ENCODE data around the gene CRYBG2.
"Not testable (repeated sequence)": the region's sequence is repeated elsewhere in the genome, so short reads cannot be mapped to it uniquely, and the experiment has no call there.

Gene CRYBG2

DNA sequence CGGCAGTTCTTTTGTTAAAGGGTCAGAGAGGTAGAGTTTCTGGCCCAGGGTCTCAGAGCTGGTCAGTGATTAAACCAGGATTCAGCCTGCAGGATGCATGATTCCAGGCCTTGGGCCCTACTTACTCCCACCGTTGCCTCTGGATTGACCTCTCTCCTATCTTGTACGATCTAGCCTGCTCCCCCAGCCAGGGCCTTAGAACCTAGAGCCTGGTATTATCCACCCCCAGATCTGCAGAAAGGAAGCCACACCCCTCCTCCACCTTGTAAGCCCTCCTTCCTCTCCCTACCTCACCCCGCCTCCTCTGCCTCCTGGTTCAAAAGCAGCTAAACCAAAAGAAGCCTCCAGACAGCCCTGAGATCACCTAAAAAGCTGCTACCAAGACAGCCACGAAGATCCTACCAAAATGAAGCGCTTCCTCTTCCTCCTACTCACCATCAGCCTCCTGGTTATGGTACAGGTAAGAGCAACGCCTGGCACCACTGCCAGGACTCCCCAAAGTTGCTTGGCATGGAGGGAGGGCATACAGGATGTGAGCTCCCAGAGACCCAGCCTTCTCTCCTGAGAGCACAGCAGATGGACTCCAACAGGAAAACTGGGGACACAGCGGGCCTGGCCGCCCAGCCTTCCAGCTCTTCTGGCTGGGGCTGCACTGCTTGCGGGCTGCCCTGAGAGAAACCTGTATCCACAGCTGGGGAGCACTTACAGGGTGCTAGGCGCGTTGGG is 36.2 kb downstream of the CRYBG2 start, which contains the start of gene CD52:
Gene CD52 (plus strand): TSS at position 347 of the 726 bp plus-strand sequence. CDS start 60 bp downstream, at position 407.
- DNase-seq = no peak

DNA sequence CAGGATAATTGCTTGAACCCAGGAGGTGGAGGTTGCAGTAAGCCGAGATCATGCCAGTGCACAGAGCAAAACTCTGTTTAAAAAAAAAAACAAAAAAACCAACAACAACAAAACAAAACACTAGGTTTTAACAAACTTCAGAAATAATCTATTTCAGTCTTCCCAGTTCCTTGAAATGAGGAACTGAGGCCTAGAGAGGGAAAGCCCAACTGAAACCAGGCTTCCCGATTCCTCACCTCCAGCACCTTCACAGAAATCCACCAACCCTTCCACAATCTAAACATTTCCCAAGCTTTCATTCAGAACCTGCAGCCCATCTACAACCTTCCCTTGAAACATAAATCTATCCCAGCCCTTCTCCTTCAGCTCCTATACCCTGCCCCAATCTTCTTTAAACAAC is 36.8 kb downstream of the CRYBG2 start:
- DNase-seq = no peak

DNA sequence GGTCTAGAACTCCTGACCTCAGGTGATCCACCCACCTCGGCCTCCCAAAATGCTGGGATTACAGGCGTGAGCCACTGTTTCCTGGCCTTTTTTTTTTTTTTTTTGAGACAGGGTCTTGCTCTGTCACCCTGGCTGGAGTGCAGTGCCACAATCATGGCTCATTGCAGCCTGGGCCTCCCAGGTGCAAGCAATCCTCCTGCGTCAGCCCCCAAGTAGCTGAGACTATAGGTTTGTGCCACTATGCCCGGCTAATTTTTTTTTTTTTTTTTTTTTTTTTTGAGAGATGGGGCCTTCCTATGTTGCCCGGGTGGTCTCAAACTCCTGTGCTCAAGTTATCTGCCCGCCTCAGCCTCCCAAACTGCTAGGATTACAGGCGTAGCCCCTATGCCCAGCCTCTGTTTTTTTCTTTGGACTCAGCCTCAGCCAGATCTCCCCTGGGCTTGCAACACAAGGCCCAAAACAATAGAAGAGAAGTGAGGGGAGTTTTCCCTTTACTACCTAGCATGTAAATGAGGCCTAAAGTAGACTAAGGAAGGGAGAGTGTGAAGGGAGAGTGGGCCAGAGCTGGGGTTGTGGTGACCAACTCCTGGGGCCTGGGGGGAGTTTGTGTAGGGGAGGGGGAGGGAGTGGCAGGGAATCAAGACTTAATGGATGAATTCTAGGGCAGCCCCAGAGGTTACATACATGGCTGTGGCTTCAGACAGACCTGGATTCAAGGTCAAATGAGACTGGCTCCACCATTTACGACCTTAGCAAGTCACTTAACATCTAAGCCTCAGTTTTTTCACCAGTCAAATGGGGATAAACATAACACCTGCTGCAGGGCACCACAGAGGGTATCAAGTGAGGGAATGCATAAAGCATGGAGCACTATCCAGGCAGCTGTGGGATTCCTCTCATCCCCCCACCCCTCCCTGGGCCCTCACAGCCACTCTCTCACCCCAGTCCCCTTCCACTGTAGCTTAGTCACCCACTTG is 37.8 kb downstream of the CRYBG2 start:
- DNase-seq = no peak

DNA sequence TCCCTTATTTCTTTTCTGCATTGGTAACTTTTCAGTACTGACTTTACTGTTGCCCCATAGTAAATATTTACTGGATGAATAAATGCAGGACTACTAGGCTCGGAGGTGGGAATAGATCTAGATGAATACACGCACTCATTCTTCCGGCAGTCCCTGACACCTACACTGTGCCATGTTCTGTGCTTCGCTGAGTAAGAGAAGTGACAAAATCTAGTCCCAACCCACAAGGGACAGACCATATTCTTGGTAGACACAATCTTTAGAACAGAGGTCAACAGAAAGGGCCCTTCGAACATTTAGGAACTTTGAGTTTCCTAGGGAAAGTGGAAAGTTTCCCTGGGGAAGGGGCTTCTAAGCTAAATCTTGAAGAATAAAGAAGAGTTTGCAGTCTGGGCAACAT is 39.4 kb downstream of the CRYBG2 start:
- DNase-seq = no peak

DNA sequence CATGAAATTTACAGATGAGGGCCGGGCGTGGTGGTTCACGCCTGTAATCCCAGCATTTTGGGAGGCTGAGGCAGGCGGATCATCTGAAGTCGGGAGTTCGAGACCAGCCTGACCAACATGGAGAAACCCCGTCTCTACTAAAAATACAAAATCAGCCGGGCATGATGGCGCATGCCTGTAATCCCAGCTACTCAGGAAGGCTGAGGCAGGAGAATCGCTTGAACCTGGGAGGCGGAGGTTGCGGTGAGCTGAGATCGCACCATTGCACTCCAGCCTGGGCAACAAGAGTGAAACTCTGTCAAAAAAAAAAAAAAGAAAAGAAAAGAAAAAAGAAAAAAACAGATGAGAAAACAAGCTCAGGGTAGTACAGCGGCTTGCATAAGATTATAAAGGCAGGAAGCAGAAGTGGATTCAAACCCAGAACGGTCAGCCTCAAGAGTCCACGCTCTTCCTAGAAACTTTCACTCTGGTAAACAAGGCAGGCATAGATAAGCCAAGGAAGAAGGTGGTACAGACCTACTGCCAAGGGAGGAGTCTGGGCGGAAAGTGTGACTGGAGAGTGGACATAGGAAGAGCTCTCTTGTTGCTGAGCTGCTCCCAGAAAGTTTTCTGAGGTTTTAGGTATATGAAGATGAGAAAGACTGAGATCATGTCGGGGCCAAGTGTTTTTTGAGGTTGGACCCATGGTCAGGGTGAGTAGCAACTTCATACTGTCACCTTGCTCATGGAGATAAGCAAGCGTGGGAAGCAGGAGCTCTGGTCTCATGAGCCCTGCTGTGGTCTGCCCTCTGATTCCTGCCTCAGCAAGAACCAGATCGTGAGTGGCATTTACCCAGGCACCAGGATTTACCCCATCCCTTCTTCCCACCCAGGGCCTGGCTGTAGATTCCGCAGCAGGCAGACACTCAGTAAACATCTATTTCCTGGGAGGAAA is 45.7 kb downstream of the CRYBG2 start:
- not testable (repeated sequence) for DNase-seq

DNA sequence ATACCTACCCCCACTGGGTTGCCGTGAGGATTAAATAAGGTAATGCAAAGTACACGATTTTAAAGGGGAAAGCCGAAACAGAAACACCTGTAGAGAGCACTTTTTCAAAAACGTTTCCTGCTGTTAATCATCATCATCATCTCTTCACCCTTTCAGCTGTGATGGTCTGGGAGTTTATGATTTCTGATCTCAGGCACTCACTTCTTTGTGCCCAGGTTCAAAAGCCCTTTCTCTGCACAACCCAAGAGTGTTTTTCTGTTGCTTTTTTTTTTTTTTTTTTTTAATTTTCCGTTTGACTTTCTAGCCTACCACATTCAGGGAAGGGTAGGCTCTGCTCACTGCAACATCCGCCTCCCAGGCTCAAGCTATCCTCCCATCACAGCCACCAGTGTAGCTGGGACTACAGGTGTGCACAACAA is 46.6 kb downstream of the CRYBG2 start:
- no peak for DNase-seq

DNA sequence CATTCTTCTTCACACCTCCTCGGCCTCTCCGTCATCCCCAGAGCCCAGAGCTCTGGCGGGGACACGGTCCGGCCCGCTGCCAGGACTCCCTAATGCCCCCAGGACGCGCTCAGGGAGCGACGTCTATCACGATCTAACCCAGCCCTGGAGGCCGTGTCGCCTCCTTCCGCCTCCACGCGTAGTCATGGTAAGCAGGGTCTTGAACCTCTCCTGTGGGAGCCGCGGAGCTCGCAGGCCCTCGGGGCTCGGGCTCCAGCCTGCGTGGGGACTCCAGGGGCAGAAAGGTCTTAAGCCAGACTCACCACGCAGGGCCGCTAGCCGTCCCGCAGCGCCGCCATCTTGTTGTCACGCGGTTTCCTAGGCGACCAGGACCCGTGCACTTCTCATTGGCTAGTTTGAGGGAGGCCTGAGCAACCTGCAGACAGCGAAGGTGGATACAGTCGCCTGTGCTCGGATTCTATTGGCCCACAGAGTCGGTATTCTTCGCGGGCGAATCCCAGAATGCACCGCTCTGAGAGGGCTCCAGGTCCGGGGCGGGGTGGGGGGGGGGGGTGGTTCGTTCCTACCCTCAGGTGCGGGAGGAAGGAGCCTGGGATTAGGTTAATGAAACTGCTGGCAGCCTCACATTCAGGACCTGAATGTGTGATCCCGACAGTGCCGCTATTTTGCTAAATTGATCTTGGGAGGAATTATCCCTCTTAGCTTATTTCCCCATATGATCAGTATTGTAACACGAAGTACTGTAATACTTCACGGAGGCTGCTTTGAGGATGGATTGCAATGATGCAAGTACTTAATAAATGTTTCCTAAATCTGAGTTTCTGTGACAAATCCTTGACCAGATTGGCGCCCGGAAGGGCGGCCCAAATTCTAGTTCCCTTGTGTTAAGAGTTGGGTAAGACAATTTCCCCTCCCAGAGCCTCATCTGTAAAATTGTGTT is 47.4 kb downstream of the CRYBG2 start, which contains the start of gene UBXN11:
Gene UBXN11 (minus strand): TSS at position 347 of the 940 bp plus-strand sequence. CDS start 3,753 bp downstream, outside the sequence.
- peak; percentile 90 for DNase-seq

DNA sequence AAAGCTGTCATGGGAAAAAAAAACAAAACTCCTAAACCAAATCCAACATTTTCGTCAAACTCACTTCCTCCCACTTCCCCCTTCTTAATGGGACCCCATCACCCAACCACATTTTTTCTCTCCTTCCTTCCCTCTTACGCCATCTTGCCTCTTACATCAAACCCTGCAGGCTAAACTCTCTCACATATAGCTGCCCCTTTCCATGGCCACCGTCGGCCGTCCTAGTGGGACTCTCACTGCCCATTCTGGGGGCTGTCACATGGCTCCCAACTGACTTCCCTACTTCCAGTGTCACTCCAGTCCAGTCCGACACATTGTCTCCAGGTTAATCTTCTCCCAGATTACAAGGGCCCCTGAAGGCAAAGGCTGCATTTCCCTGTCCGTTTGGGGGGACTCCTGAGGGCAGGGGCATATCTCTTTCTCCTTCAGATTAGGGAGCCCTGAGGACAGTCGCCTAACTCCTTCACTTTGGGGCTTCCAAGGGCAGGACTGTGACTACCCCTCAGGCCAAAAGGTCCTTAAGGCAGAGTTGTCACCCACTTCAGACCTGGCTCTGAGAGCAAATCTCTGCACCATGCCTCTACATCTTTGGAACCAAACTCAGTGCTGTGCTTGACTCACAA is 48.2 kb downstream of the CRYBG2 start:
- DNase-seq = no peak

DNA sequence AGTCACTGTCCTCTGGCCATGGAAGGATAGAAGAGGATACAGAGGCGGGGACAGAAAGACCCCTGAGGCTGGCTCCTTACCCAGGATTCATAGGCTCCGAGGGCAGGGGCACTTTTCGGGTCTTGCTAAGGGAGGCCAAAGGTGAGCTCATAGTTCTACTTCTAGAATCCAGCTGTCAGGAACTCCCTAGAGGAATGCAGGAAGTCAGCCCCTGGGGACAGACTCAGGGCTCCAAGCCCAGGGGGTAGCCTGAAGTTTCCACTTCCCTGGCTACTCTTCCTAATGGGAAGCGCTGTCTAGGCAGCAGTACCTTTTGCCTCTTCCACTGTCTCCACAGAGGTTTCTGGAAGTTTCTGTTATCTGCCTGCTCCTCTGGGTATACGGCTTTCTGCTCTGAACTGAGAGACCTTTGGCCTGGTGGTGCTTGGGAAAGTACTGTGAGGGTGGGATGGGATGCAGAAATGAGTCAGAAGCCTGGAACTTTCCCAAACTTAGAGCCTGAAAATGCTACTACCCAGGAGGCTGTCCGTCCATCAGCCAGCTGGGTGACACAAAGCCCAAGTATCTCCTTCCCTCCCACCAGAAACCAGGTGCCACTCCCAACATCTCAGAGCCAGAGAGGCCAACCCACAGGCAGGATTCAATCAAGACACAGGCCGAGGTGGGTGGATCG is 51.1 kb downstream of the CRYBG2 start:
- DNase-seq = no peak

DNA sequence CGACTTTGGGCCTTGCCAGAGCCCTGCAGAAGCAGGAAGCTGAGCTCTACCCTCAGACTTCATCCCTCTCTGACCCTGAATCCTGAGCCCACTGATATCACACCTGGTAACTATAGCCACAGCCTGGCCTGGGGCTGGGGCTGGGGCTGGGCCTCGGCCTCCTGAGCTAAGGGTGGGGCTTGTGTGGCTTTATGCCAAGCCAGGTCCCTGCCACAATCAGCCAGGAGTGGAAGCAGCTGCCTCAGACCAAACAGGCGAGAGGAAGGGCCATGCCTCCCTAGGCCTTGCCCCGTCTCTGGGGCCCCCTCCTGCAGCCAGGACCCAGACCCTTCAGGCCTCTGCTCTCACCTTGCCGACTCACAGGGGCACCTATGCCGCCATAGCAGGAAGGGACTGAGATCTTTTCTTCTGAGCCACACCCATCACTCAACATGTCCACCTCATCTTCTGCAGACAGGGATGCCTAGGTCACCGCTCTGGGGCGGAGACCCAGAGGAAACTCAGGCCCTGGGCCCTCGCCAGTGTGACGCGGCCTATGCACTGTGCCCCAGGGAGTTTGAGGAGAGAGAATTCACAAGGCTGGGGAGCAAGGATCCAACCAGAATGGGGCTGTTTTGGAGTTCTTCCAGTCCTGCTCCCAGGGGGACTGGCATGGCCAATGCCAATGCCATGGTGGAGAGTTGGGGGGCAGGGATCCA is 53.2 kb downstream of the CRYBG2 start:
- no peak for DNase-seq

DNA sequence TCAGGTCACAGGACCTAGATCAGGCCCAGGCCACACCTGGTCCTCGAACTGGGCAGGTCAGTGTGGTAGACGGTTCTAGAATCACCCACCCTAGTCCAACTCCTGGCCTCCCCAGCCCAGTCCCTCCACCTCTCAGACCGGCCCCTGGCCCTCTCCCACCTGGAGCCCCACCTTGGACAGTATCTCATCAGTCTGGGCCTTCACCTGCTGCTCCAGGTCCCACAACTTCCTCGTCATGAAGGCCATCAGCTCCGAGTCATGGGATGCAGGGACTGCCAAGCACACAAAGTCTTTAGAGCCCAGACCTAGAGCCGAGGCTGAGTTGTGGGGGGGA is 56.2 kb downstream of the CRYBG2 start:
- no peak for DNase-seq

DNA sequence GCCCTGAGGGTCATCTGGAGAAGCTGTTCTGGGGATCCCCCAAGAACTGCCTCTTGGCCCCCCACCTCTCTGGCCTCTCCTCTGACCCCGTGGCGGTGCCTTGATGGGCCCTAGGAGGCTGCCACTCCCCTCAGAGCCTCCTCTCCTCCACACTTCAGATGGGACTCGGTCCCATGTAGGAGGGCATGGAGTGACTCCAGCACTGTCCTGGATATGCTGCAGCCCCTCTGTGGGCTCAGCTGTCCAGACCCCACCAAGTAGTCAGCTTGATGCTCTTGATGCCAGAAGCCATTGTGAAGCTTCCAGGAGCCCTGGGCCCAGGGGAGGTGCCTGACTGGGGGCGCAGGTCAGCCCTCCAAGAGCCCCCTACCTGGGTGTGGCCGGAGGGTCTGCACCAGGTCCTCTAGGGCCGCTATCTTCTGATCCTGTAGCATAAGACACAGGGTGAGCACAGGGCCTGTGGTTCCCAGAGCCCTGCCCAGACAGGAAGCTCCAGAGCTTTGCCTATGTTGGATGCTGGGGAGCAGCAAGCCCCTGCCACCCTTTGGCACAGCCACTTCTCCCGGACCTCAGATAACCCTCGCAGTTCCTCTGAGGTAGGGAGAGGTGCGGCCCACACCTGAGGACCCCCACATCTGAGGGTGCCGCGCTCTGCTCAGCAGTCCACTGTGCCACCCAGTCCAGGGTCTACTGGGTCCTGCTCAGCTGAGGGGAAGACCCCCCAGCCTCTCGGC is 56.7 kb downstream of the CRYBG2 start:
- no peak for DNase-seq

DNA sequence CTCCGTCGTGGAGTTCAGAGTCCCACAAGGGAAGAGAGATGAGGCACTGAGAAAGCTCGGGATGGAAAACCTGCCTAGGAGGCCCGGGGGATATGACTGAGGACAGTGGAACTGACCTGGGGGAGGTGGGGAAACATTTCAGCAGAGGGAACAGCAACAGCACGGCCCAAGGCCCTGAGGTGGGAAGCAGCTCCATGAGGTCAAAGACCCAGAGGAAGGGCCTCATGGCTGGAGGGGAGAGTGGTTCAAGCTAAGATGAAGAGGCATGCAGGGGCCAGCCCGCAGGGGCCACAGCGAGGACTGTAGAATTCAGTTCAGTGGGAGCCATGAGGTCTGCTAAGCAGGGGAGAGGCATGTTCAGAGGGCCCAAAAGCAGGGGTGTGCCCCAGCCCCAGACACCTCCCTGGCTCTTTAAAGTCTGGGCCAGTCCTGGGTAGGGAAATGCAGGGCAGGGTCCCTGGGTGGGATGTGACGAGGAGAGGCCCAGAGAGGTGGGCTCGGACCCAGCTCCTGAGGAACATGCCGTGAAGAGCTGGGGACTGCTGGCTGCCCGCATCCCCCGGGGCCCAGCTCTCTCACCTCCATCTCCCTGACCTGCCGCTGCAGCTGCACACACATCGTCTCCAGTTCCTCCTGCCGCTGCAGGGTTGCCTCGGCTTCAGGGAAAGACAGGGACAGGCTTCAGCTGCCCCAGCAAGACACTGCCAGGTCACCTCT is 57.4 kb downstream of the CRYBG2 start:
- no peak for DNase-seq

DNA sequence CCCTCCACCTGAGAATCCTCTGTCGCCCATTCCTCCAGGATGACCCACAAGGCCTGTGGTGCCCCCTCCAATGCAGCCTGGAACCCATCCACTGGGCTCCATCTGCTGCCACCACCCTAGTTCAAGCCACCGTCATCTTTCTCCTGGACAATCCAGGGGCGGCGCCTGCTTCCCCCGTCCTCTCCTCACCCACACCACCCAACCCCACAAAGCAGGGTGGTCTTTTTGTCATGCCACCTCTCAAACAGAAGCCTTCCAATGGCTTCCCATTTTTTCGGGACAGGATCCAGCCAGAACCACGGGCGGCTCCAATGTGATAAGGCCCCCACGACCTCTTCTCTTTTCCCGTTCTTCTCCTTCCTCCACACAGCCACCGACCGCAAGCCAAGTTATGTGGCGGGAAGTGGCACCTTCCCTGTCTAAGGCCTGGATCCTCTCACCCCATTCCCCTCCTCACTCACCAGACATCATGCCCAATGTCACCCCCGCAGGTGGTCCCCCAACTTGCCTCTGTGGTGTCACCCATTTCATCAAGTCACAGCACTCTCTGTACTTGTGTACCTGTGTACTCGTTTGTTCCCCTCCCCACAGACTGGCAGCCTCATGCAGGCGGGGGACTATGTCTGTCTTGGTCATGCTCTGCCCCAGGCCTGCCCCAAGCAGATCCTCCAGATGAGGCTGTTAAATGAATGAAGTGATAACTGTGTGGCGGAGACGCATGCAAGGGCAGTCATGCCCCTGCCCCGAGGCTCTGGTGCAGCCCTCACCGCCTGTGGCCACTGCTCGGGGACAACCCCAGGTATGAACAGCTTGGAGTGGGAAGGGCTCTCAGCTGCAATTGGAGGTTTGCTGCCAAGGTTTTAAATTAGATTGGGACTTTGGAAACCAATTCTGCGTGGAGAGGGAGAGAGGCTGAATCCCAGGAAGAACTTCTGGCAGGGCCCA is 58.5 kb downstream of the CRYBG2 start:
- no peak for DNase-seq

DNA sequence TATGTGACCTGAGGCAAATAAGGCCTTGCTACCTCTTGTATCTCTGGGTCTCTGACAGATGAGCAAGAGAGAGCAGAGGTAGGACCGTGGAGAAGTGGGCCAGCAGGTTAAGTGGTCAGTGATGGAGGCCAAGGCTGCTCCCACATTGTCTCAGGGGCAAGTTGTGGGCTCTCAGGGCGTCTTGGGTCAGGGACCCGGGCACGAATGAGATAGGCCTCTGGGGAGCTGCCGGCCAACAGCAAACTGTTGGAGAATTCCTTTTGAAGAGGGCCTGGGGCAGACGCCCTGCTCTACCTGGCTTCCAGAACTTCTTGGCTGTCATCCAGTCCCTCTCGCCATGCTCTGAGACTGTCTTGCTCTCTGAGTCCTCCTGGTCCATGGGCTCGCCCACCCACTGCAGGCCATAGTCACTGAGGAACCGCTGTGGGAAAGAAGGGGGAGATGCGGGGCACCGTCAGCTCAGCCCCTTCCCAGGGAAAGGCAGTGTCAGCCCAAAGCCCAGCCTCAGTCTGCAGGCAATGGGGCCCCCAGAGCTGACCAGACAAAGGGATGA is 59.9 kb downstream of the CRYBG2 start:
- no peak for DNase-seq

DNA sequence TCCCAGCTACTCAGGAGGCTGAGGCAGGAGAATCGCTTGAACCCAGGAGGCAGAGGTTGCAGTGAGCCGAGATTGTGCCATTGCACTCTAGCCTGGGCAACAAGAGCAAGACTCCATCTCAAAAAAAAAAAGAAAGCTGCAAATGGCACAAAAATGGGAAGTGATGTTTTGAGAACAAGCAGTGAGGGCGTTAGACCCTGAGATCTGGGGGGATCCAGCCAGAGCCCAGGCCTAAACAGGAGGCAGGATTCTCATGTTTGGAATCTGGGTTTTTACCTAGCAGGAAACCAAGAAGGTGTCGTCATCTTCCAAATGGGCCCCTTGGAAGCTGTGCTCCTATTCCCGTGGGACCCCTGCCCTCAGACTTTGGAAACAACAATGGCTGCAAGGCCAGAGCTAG is 61.2 kb downstream of the CRYBG2 start:
- not testable (repeated sequence) for DNase-seq

DNA sequence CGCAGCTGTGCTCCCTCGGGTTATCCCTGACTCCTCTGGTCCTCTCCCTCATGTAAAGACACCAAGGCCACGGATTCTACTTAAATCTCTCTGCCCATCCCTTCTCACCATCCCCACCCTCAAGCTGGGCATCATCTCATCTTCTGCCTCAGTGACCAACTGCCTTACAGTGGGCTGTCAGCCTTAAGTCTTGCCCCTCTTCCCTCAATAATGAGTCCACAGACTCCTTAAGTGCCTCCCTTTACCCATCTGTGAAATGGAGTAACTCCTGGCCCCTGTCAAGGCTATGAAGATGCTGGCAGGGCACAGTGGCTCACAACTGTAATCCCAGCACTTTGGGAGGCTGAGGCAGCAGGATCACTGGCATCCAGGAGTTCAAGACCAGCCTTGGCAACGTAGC is 62.0 kb downstream of the CRYBG2 start:
- no peak for DNase-seq
